Measurements from ENCODE around the gene TOM1L2. TPM values are rescaled to one million over a fixed set of nuclear protein-coding genes. Genes with fewer than 3 reads are reported as not detected.

Gene TOM1L2
- total RNA-seq, 2 donors from 2014 or later, result 16.3 to 19.8 TPM

GRCh38 chr17:17824119-17824782, 147.9 kb downstream of the TOM1L2 start:
- H3K36me3 Mint-ChIP-seq, result peaks cover 3 to 28% of the 10 kb centered on the region in 2 donors
- DNase-seq (ENCODE audit: low spot score in 2 of 2), result peak in 1 of 2 donors; percentile 90

GRCh38 chr17:17823433-17824118, 148.6 kb downstream of the TOM1L2 start:
- ATAC-seq (peak; percentile 44 to 82), DNase-seq (ENCODE audit: low spot score in 2 of 2) (peak; percentile 79)
- H3K27ac Mint-ChIP-seq, result peak overlapping the region; percentile 81 to 95
- H3K36me3 Mint-ChIP-seq, result peaks cover 10 to 34% of the 10 kb centered on the region in 2 donors
- H3K9me3 Mint-ChIP-seq, result no peaks in the 10 kb centered on the region

More at GRCh38 chr17:17824119-17824782, 147.9 kb downstream of the TOM1L2 start:
- no peaks in the 10 kb centered on the region for H3K9me3 Mint-ChIP-seq
- peak in 1 of 2 donors; percentile 71 for ATAC-seq
- H3K27ac Mint-ChIP-seq, result peak overlapping the region; percentile 81 to 95

- Mint-ChIP-seq H3K36me3 (peaks cover 12 to 35% of the 10 kb centered on the region in 2 donors), H3K27ac (peak overlapping the region in 1 of 2 donors; percentile 20), H3K9me3 (no peaks in the 10 kb centered on the region)
- no peak for ATAC-seq
- no peak for DNase-seq (ENCODE audit: low spot score in 2 of 2)
Observed at GRCh38 chr17:17822616-17823015, 149.6 kb downstream of the TOM1L2 start.

- no peak for DNase-seq (ENCODE audit: low spot score in 2 of 2)
- peaks cover 12 to 35% of the 10 kb centered on the region in 2 donors for H3K36me3 Mint-ChIP-seq
- ATAC-seq, result no peak
- no peaks in the 10 kb centered on the region for H3K9me3 Mint-ChIP-seq
- peak overlapping the region in 1 of 2 donors; percentile 20 for H3K27ac Mint-ChIP-seq
Observed at GRCh38 chr17:17822189-17822588, 150.0 kb downstream of the TOM1L2 start.

GRCh38 chr17:17820463-17821158, 151.6 kb downstream of the TOM1L2 start:
- DNase-seq (ENCODE audit: low spot score in 2 of 2), result no peak
- peaks cover 12 to 21% of the 10 kb centered on the region in 2 donors for H3K36me3 Mint-ChIP-seq
- no peak for ATAC-seq
- H3K9me3 Mint-ChIP-seq, result no peaks in the 10 kb centered on the region
- peak overlapping the region; percentile 5 to 80 for H3K27ac Mint-ChIP-seq

GRCh38 chr17:17820046-17820445, 152.2 kb downstream of the TOM1L2 start:
- DNase-seq (ENCODE audit: low spot score in 2 of 2), result no peak
- Mint-ChIP-seq H3K27ac (peak overlapping the region; percentile 5 to 80), H3K9me3 (no peaks in the 10 kb centered on the region), H3K36me3 (peaks cover 12 to 21% of the 10 kb centered on the region in 2 donors)
- peak in 1 of 2 donors; percentile 19 for ATAC-seq

GRCh38 chr17:17819561-17819995, 152.6 kb downstream of the TOM1L2 start:
- peak; percentile 78 to 92 for DNase-seq (ENCODE audit: low spot score in 2 of 2)
- Mint-ChIP-seq H3K9me3 (no peaks in the 10 kb centered on the region), H3K36me3 (peaks cover 12 to 21% of the 10 kb centered on the region in 2 donors), H3K27ac (peak overlapping the region; percentile 5 to 80)
- peak; percentile 69 to 81 for ATAC-seq

GRCh38 chr17:17819111-17819510, 153.1 kb downstream of the TOM1L2 start:
- no peak for ATAC-seq

GRCh38 chr17:17818088-17818526, 154.1 kb downstream of the TOM1L2 start:
- no peak for DNase-seq (ENCODE audit: low spot score in 2 of 2)
- Mint-ChIP-seq H3K9me3 (no peaks in the 10 kb centered on the region), H3K36me3 (peaks cover 12 to 21% of the 10 kb centered on the region in 2 donors), H3K27ac (no peak overlapping the region)
- no peak for ATAC-seq

More at GRCh38 chr17:17819111-17819510, 153.1 kb downstream of the TOM1L2 start:
- Mint-ChIP-seq H3K9me3 (no peaks in the 10 kb centered on the region), H3K36me3 (peaks cover 12 to 21% of the 10 kb centered on the region in 2 donors), H3K27ac (peak overlapping the region in 1 of 2 donors; percentile 5)
- no peak for DNase-seq (ENCODE audit: low spot score in 2 of 2)

- H3K27ac Mint-ChIP-seq, result peak overlapping the region in 1 of 2 donors; percentile 29
- no peaks in the 10 kb centered on the region for H3K9me3 Mint-ChIP-seq
- ATAC-seq (no peak), DNase-seq (ENCODE audit: low spot score in 2 of 2) (no peak)
- H3K36me3 Mint-ChIP-seq, result peaks cover 12 to 19% of the 10 kb centered on the region in 2 donors
Observed at GRCh38 chr17:17817552-17817947, 154.7 kb downstream of the TOM1L2 start.

GRCh38 chr17:17816831-17817551, 155.2 kb downstream of the TOM1L2 start:
- ATAC-seq, result no peak
- Mint-ChIP-seq H3K27ac (peak overlapping the region in 1 of 2 donors; percentile 29), H3K36me3 (peaks cover 12 to 15% of the 10 kb centered on the region in 2 donors), H3K9me3 (no peaks in the 10 kb centered on the region)
- DNase-seq (ENCODE audit: low spot score in 2 of 2), result no peak

- H3K9me3 Mint-ChIP-seq, result no peaks in the 10 kb centered on the region
- H3K36me3 Mint-ChIP-seq, result peaks cover 12 to 15% of the 10 kb centered on the region in 2 donors
- ATAC-seq (no peak), DNase-seq (ENCODE audit: low spot score in 2 of 2) (no peak)
- no peak overlapping the region for H3K27ac Mint-ChIP-seq
Observed at GRCh38 chr17:17816240-17816814, 155.9 kb downstream of the TOM1L2 start.

GRCh38 chr17:17815436-17816200, 156.6 kb downstream of the TOM1L2 start:
- Mint-ChIP-seq H3K36me3 (peaks cover 12 to 15% of the 10 kb centered on the region in 2 donors), H3K9me3 (no peaks in the 10 kb centered on the region), H3K27ac (peak overlapping the region in 1 of 2 donors; percentile 12)
- no peak for ATAC-seq
- DNase-seq (ENCODE audit: low spot score in 2 of 2), result no peak

GRCh38 chr17:17815062-17815406, 157.2 kb downstream of the TOM1L2 start:
- DNase-seq (ENCODE audit: low spot score in 2 of 2) (no peak), ATAC-seq (no peak)
- Mint-ChIP-seq H3K36me3 (peaks cover 12 to 15% of the 10 kb centered on the region in 2 donors), H3K27ac (peak overlapping the region in 1 of 2 donors; percentile 29), H3K9me3 (no peaks in the 10 kb centered on the region)
